SK-N-SH (cell line): Measurements from ENCODE around the gene CDC37.

Experiments
- CTCF ChIP-seq: fragments of 200-600 bp; sonication (generic); IDR thresholded peaks from 2 replicates; pipeline ENCODE4 v1.6.1; 2017; ENCODE audit warnings: antibody characterized with exemption, mild to moderate bottlenecking, moderate library complexity
- EP300 ChIP-seq, 2 experiments: IDR thresholded peaks; 2 replicates each; pipeline versions ENCODE4 v1.4.0 to v1.6.1; 2012; ENCODE audit warnings: borderline replicate concordance in 1 of 2, low read depth in 1 of 2, low read length in 1 of 2
- GABPA ChIP-seq: IDR thresholded peaks from 2 replicates; pipeline ENCODE4 v1.4.0; 2012; ENCODE audit warnings: low read depth, mild to moderate bottlenecking
- GATA2 ChIP-seq: sonication (generic); formaldehyde crosslinking; IDR thresholded peaks from 2 replicates; pipeline ENCODE4 v1.5.0; 2020; ENCODE audit warnings: mild to moderate bottlenecking, missing genetic modification reagents
- JUND ChIP-seq: IDR thresholded peaks from 2 replicates; pipeline ENCODE4 v1.4.0; 2012
- POLR2AphosphoS5 ChIP-seq: IDR thresholded peaks from 2 replicates; pipeline ENCODE4 v1.6.1; 2012; ENCODE audit warnings: low read depth, low read length
- REST ChIP-seq: IDR thresholded peaks from 2 replicates; pipeline ENCODE4 v1.6.1; 2012; ENCODE audit warnings: mild to moderate bottlenecking, low read depth, low read length, moderate library complexity
- SMC3 ChIP-seq: IDR thresholded peaks from 2 replicates; pipeline ENCODE4 v1.6.1; 2012; ENCODE audit warnings: low read depth, low read length, improper control_type of control experiment
- TEAD4 ChIP-seq: IDR thresholded peaks from 2 replicates; pipeline ENCODE4 v1.4.0; 2012; ENCODE audit warnings: mild to moderate bottlenecking, borderline replicate concordance; ENCODE audit not compliant: insufficient read depth
- USF2 ChIP-seq: fragments of 150-350 bp; IDR thresholded peaks from 2 replicates; pipeline ENCODE4 v1.6.1; 2017; ENCODE audit warnings: antibody characterized with exemption, low read length, low read depth, borderline replicate concordance
- YY1 ChIP-seq: IDR thresholded peaks from 2 replicates; pipeline ENCODE4 v1.4.0; 2012; ENCODE audit warnings: low read depth, mild to moderate bottlenecking

- TF ChIP-seq TEAD4: no peak
- no peak for TF ChIP-seq EP300 (IDR thresholded peaks at IDR 0.05; ENCODE audit: borderline replicate concordance in 1 of 2, low read depth in 1 of 2, low read length in 1 of 2)
- TF ChIP-seq REST: no peak
- TF ChIP-seq CTCF: no peak
- TF ChIP-seq POLR2AphosphoS5: no peak
- no peak for TF ChIP-seq SMC3
- no peak for TF ChIP-seq USF2
- TF ChIP-seq YY1: no peak
- TF ChIP-seq GATA2 (CRISPR knock-in tag): no peak
- no peak for TF ChIP-seq JUND
- TF ChIP-seq GABPA: no peak
These were observed 56.8 kb downstream of the CDC37 start for GRCh38 chr19:10346509-10346908.
